Right lung (tissue), 5 donors: ENCODE data around the gene TTC19. TPM values are rescaled to one million over a fixed set of nuclear protein-coding genes. Genes with fewer than 3 reads are reported as not detected.
"Not testable (repeated sequence)": the region's sequence is repeated elsewhere in the genome, so short reads cannot be mapped to it uniquely, and the experiment has no call there.

Experiments
- DNase-seq, 2 donors: peaks; one replicate each; pipeline ENCODE4 v3.0.0-alpha.2; 2013
- polyA plus RNA-seq, 5 donors: library from polyadenylated mRNA; unstranded; fragments of 120-200 nt; gene quantifications; one replicate each; pipeline versions ENCODE4 v1.2.1 to v1.2.3, GENCODE V29; 2013; ENCODE audit warnings: inconsistent platforms in 1 of 5, low replicate concordance in 1 of 5; ENCODE audit not compliant: insufficient read length in 5 of 5, insufficient read depth in 1 of 5

Gene TTC19
- polyA plus RNA-seq, 5 donors = 54.1 to 65.6 (median 61.3) TPM

DNA sequence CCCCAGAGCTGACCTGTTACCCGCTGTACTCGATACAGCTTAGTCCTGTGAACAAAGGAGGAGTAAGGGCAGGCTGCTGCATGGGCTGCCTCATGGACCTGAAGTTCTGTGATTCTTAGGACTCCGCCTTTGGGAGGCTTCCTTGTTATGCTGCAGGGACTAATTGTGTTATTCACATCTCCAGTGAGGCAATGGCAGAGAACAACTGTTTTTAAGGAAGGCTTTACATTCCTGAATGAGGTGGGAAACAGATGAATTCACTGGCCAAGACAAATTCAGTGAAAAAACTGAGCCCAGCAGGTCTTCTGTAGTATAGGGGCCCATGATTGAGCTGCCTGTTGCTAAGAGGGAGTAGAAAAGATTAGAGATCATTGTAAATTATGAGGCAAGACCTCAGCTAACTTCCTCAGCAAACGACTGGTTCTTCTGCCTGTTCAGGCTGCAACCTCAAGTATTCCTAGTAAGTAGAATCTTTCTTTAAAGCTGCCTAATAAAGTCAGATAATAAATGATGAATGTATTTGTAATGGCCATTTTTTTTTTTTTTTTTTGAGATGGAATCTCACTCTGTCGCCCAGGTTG lies 28.4 kb upstream of the TTC19 start:
- no peak for DNase-seq

GRCh38 chr17:15971882-15972281 lies 27.7 kb upstream of the TTC19 start:
- DNase-seq = no peak

GRCh38 chr17:15972497-15972951 lies 27.1 kb upstream of the TTC19 start:
- DNase-seq = no peak

DNA sequence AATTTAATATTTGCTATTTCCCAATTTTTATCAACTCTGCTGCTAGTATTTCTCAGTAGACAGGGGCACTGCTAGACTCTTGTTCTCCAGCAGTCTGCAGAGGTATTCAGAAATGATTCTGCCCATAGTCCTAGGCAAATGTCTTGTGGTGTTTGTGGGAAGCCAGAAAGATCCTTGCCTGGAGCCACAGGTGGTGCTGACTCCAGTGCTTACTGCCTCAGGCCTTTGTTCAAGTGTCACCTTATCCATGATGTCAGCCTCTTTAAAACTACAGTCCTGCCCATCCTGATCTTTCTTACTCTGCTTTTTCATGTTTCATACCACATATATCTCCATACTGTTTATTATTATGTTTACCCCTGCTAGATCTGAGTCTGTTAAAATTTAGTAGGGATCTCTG lies 26.6 kb upstream of the TTC19 start:
- no peak for DNase-seq

DNA sequence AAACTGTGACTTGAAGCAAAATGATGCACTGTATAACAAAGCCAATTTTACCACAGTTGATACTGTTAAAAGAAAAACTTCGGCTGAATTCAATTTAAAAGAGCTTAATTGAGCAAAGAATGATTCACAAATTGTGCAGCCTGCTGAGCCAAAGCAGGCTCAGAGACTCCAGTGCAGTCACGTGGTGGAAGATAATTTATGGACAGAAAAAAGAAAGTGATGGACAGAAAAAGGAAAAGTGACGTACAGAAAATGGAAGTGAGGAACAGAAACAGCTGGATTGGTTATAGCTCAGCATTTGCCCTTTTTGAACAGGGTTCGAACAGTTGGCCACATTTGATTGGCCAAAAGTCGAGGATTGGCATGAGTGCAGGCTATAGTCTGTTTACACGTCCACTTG lies 25.8 kb upstream of the TTC19 start:
- DNase-seq = no peak

DNA sequence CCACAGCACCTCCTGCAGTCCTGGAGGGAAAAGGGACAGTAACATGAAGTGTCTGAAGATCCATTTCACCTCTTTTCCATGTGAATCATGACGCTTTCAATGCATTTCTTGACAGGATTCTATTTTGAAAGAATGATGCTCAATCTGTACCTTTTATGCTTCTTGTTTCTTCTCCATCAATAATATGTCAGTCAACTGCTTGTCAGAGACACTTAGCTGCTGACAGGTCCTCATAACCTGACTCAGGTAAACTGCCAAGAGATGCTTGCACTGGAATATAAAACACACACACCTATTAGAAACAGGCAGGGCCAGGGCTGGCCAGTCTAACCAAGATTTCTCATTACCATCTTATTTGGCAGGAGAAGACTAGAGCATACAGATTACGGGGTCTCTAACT lies 21.7 kb upstream of the TTC19 start:
- no peak for DNase-seq

- no peak for DNase-seq
These were observed 21.0 kb upstream of the TTC19 start for GRCh38 chr17:15978606-15979005.

- not testable (repeated sequence) for DNase-seq
These were observed 20.6 kb upstream of the TTC19 start for GRCh38 chr17:15979013-15979412.

DNA sequence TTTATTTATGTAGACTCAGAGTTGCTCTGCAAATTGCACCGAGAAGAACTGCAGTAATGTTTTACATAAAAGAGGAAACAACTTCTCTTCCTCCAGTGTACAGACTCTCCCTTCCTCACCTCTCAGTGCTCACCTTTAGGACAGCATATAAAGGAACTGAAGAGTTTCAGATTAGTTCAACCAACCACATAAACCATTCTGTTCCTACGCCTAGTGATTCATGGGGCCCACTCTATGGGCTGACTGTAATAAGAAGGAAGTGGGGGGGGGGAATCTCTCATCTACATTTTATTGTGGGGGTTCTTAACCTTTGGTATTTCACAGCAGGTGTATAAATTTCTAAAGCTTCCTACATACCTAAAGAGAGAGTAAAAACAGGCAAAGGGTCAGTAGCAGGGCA lies 18.4 kb upstream of the TTC19 start:
- DNase-seq = no peak

DNA sequence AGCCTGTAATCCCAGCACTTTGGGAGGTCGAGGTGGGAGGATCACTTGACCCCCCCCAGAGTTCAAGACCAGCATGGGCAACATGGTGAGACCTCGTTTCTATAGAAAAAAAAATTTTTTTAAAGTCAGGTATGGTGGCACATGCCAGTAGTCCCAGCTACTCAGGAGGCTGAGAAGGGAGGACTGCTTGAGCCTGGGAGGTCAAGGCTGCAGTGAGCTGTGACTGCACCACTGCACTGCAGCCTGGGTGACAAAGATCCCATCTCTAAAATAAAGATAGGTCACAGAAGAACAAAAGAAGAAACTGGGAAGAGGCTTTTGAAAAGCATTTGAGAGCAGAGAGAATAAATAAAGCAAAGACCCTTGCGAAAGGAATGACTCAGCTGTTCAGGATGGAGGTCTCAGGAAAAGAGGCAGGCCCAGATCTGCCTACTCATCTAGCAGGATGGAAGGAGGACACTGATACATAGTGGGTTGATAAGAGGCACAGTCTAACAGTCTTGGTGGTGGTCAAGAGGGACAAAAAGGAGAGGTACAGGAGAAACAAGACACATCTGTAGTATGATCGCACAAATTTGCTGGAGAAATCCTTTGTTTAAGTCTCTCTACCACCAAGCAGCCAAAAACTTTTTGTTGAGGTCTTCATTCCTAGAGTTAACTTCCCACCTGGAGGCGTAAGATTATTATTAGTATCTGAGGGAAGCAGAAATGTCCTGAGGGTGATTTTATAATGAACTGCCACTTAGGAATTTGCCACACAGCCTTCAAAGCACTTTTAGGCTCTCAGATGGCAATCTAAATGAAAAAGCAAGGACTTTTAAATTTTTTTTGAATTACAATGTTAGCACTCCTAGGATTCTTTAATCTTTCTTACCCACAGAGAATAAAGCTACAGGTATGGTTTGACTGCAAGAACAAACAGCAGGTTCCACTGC lies 17.7 kb upstream of the TTC19 start:
- DNase-seq = no peak

GRCh38 chr17:15996322-15996721 lies 3.3 kb upstream of the TTC19 start:
- DNase-seq = no peak

DNA sequence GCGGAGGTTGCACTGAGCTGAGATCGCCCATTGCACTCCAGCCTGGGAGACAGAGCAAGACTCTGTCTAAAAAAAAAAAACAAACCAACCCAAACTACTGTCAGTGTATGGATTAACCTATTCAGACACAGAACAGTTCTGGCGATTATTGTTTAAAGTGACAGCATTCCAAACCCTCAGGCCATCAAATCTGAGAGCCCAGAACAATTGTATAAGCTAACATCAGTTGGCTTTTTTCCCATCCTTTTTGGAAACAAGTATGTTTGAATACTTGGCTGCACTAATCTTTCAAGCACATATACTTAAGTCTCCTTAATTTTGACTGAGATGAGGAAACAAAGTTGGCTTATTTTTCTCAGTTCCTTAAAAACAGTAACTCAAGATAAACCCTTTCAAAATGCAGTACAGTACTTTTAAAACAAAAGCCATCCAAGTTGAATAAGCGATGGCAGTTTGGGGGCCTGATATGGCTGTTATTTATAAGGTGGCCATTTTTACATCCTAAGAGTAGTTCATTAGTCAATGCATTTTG lies 1.5 kb upstream of the TTC19 start:
- peak in 1 of 2 donors; percentile 28 for DNase-seq

DNA sequence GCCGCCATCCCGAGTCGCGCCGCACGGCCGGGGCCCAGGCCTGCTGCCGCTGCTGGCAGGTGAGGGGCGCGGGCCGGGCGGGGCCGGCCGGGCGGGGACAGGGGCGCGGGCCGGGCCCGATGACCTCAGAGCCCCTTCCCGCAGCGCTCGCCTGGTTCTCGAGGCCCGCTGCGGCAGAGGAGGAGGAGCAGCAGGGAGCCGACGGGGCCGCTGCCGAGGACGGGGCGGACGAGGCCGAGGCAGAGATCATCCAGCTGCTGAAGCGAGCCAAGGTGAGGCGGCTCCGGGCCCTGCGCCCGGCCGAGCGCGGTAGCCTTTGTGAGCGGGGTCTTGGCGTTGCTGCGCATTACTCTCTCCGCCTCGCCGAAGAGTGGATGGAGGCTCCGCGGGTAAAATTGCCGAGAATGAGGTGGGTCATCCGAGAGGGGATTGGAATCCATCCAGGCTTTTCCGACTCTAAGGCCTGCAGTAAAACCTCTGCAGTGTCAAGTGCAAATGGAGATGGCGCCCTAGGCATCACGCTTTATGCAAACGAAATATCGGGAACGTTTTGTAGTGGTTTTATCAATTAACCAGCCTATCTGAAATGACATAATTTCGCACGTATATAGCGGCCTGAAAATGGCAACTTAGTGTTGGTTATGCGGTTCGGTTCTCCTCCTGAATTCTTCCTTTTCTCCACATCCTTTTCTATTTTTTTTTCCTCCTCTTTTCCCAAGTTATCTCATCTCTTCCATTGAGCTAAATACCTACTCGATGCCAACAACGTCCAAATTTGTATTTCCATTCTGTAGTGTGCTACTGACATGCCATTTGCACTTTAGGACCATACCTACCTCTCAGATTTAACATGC lies 577 bp downstream of the TTC19 start:
- DNase-seq = peak; percentile 40 to 42

DNA sequence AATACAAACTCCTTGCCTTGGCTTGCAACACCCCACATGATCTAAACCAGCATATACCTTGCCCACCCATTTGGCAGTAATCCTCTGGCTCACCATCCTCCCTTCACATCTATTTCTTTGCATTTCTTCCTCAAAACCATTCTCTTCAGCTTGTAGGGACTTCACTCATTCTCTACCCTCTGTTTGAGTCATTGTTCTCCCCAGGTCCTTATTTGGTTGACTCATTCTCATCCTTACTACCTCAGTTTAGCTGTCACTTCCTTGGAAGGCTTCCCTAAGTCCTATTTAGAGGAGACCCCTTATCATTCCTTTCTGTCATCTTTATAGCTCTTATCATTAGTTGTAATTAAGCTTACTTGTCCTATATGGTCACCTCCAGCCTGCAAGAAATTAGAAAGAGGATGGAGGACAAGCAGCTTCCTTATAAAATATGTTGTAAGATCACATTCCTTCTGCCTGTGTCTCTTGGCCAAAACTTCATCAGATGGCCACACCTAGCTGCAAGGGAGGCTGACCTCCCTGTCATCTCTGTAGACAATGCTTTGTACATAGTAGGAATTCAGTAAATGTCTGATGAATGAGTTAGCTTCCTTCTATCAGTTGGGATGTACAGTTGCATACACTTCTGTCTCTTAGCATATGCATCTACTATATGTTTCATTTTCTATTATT lies 1.7 kb downstream of the TTC19 start:
- DNase-seq = no peak

GRCh38 chr17:16002708-16003260 lies 3.2 kb downstream of the TTC19 start:
- no peak for DNase-seq

DNA sequence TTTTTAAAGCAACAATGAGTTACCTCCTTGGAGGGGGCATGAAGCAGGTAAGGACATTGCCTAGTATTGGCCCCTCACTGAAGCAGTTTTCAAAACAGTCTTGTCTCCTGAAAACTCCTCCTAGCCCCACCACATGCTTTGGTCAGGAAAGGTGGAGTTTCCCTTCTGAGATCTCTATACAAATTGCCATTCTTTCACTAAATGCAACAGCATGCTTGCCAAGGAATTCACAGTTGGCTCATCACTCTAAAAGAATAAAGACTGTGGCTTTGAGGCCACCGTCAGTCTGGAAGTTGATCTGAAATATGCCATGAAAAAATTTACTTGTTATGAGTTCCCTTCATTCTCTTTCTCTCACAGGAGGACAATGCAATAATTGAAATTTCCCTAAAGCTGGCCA lies 4.2 kb downstream of the TTC19 start:
- no peak for DNase-seq

GRCh38 chr17:16005636-16006035 lies 6.0 kb downstream of the TTC19 start:
- DNase-seq = no peak

- DNase-seq = no peak
These were observed 7.8 kb downstream of the TTC19 start for GRCh38 chr17:16007439-16007838.

DNA sequence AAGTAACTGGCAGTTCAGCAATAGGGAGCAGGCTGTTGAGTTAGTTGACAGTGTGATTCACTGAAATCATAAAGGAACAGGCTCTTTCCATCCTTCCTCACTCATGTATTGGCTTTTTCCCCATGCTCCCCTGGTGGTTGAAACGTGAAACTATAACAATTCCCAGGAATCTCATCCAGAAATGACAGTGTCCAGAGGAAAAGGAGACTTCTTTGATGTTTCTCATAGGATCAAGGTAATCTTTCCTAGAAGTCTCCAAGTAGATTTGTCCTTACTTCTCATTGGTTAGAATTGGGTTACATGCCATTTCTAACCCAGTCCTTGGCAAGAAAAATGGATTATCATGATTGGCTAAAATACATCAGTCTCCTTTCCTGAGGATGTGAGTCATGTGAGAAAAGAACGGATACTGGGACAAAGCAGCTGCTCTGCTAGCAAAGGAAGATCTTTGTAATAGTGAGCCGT lies 14.4 kb downstream of the TTC19 start:
- DNase-seq = peak; percentile 80 to 86

DNA sequence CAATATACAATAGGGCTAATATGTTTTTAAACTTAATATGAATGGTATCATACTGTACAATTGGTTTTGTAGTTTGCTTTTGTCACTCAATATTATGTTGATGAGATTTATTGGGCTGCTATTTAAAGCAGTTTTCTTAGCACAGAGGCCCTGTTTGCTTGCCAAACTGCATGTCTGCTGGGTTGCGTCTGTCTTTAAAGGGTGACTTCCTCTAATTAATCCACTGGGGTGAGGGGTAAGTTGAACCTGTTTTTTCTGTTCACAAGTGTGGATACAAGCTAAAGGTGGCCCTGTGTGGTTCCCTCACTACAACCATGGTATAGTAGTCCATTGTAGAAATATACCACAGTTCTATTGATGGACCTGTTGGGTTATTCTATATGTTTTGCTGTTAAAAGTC lies 19.7 kb downstream of the TTC19 start:
- DNase-seq = no peak

DNA sequence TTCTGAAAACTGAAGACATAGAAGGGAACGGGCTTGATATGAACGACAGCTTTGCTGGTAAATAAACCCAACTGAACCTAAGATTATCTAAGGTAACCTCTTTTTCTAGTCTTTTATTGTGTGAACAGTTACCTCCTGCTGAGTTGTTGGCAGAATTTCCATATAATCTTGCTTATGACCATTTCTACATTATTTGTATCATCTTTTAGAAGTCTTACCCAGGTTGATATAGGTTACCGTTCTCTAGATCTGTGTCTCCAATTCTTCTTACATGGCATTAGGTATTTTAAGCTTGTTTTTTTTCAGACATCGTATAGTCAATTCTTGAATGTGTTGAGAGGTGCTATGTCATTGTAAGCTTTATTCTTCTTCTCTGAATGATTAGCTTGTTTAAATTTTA lies 24.3 kb downstream of the TTC19 start:
- DNase-seq = no peak
